GM21447 (cell line): ENCODE measurements around the gene FANCG.

Experiments used
- ATAC-seq: cut with Tn5 transposase; IDR thresholded peaks from one replicate; pipeline ENCODE4 v1.9.1; 2021; ENCODE audit not compliant: unreplicated experiment

FANCG gene

DNA sequence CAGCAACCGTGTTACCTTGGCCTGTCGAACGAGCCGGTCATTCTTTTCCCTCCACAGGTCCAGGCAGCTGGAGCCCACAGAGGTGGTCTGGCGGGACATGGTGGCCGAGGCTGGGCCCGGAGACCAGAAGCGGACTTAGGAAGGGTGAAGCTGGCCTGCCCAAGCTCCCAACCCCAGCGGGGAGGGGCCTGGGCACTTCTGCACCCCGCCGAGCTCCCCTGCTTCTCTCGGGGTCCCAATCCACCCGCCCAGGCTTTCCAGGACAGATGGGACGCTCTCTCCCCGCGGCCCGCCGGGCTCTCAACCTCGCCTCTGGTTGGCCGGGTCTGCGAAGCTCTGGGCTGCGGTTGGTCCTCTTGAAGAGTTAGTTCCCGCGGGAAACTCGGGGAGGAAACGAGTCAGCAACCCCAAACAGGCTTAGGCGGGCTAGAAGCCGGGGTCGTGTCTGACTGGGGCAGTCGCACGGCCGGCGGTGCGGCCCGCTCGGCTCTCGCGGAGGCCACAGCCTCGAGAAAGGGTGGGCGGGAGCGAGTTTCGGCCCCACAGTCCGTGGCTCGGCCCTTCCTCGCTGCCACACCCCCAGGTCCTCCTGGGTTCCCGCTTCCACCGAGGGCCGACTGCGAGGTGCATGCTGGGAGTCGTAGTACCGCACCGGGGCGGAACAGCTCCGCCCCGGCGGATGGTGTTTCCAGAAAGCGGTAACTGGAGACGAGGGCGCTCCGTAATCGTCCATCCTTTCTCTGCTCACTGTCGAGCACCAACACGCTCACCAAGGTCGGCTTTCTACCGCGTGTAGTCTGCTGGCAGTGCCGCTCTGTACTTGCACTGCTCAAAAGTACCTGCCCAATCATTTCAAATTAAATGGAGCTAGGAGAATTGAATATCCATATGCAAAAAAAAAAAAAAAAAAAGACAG is at the start of gene FANCG:
TSS of gene FANCG (minus strand) at position 517 of the 916 bp plus-strand sequence. CDS start at position 99, 418 bp downstream.
- ATAC-seq, result peak; percentile 88

DNA sequence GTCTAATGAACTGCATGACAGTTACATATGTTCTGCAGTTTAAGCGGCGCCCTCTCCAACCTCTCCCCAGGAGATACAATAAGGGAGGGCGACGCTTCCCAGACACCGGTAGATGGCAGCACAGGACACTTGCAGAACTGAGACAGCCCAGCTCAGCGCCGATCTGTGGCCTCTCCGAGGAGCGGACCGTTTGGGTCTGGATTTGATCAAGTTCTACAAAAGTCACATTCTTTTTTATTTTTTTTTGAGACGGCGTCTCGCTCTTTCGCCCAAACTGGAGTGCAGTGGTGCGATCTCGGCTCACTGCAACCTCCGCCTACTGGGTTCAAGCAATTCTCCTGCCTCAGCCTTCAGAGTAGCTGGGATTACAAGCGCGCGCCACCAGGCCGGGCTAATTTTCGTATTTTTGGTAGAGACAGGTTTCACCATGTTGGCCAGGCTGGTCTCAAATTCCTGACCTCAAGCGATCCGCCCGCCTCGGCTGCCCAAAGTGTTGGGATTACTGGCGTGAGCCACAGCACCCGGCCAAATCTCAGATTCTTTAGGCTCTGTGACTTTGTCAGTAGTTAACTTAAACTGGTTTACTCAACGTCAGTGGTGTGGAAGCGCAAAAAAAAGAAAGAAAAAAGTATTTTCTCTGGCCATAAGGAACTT is 37.3 kb upstream of the FANCG start:
- ATAC-seq, result peak; percentile 41

DNA sequence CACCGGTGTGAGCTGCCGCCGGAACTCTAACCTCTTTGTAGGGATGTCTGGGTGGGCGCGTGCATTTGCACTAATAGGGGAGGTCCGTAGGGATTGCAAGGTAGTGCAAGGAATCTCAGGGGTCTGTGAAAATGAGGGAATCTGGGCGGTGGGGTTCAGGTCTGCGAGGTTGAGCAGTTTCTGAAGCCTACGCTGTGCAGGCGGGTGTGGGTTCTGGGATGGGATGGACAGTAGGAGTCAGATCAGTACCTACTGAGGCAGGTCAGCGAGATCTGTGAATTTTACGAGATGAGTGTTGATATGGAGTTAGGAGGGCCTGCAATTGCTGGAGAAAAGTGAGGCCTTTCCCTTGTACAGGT is 36.8 kb upstream of the FANCG start:
- ATAC-seq, result no peak

DNA sequence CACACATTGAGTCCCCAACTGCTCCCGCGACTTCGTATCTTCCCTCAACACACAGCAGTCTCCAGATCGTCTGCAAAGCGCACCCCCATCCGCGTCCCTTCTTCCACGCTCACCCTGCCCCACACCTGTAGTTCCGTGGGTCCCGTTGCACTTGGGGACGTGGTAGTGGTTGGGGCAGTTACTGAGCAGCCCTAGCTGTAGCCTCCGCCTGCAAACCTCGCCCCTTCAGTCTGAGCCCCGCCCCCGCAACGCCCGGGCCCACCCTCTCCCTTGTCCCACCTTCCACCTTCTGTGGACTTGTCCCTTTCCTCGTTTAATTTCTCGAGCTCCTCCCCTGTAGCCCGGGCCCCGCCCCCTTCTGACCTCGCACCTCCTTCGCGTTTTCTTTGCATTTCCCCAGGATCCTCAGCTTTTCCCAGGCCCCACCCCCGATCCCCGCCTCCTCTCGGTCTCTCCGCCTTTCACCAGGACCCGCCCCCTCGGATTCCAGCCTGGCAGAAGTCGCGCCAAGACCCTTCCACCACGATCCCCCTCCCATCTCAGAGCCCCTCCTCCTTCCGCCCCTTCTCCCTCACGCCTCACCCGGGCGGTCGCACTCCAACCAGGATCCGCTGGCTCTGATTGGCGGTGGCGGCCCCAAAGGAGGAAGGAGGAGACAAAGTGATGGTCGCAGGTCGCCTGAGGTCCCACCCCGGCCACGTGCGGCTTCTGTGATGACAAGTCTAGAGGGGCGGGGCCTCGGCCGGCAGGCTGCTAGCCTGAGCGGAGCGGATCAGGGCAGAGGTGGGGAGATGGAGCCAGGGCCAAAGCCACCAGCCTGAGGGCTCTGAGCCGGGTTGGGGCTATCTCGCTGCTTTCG is 36.2 kb upstream of the FANCG start, which contains the start of gene ATOSB:
TSS of gene ATOSB (minus strand) at position 183 of the 859 bp plus-strand sequence. CDS start 7,588 bp downstream, outside the sequence.
- peak; percentile 59 for ATAC-seq

DNA sequence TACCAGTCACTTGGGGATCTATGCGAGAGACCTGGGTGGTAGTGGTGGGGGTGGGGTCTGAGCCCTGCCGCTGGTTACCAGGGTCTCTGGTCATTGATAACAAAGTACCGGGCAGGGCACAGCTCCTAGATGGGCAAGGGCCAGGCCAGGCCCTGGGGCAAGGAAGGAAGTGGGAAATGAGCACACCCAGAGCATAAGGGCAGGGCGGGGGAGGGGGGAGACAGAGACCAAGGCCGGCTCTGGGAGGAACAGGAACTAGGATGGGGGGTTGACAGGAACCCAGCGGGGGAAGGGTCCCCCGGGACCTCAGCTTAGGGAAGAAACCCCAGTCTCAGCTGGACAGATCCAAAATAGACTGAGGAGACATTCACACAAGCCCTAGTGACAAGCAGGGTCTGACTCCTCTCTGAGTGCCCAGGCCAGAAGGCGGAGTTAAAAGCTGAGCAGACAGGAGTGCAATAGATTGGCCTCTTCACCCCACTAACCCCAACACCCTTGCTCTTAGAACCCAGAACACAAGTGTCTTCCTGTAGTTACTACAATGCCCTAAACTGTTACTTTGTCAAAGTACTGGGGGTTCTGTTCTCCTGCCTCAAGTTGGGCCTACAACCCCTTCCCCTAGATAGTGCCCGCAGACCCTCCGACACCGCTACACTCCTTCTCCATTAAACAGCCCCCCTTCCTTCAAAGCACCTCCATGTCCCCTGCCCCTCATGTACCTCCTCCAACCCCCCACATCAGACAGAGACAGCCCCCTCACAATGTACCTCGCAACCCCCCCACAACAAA is 35.3 kb upstream of the FANCG start:
- ATAC-seq, result no peak

DNA sequence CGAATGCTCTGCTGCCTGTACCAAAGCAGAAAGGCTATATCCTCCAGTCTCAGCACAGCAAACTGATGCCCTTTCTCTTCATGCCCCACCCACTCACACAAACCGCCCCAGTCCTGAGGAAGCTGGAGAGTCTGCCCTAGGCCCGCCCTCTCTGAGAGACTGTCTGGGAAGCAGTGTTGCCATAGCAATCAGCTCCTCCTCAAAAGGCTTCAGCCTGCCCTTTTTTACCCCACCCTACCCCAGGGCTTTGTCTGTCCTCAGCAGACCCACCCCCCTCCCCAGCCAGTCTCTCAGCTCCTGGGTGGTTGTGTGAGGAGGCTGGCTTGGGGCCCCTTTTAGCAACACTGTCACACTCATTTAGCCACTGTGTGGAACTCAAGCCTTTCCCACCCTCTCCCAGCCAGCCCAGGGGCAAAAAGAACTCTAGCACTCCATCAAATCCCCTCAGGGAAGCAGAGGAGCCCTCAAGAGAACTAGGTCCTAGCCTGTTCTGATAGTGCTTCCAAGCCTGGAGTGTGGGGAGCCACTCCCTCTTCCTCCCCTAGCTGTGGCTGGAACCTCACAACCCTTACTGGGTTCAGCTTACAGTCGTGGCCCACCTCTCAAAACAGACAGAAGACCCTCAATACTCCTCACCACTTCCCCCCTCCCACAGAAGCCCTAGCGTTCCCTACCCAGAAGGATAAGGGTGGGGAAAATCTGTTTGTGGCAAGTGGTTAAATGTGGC is 34.5 kb upstream of the FANCG start:
- no peak for ATAC-seq

DNA sequence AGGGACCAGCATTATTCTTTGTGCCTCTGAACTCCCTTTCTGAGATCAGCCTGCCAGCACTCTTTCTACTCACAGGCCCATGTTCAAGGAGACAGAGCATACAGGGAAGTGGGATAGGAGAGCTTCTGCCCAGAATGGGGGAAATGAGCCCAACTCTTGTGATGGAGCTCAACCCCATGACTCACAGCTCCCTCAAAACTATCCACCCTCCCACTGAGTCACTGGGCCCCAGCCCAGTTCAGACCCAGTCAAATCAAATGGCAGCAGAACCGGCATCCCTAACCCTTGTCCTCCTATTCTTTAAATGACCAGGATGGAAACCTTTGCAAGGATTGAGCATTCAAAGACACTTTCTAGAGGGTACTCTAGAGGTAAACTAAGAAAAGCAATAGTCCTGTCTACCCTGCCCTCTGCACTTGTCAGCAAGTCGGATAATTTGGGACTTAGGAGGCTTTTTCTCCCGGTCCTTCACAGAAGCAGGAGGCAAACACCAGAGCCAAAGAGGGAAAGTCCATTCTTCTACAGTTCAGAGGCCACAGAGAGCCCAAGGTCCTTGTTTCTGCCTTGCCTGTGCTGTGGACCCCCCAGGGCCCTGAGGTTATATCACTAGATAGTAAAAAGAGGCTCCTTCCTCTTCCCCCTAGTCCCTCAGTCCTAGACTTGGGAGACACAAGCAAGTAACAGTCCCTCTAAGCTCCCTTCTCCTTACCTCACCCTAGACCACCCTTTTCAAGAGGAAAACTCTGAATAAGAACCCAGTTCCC is 32.7 kb upstream of the FANCG start:
- no peak for ATAC-seq

DNA sequence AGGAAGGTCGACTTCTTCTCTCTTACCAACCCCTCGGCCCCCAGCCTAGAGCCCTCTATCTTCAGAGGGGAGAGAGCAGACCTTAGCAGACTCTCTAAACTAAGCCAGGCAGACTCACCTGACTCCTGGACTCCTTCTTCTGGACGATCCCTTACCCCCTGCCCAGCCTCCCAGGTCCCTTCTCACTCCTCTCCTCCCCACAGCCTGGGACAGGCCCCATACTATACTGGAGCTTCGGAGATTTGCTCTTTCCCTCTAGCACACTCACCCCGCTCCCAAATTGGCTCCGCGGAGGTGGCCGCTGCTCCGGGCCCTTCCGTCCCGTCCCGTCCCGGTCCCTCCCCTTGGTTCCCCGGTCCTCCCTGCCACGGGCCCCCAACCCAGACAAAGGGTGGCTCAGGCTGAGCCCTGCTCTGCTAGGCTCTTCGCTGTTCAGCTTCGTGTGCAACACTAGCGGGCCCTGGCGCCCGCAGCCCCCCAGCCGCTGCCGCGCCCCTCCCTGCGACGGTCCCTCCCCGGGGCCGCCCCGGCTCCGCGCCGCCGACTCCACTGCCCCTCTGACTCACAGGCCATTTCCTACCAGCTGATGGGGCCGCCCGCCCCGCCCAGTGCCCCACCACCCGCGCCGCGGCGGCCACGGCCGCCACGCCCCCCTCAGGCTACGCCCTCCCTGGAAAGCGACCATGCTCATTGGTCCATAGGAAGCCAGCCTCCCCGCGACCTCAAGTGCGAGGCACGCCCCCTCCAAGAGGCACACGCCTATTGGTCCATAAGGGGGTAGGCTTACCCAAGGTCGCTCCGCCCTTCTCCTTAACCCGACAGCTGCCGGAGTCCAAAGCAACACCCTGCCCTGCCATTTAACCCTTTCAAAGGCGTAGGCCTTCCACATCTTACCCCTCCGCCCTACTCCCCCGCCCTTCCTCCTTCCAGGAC is 31.5 kb upstream of the FANCG start:
- ATAC-seq, result peak; percentile 60

DNA sequence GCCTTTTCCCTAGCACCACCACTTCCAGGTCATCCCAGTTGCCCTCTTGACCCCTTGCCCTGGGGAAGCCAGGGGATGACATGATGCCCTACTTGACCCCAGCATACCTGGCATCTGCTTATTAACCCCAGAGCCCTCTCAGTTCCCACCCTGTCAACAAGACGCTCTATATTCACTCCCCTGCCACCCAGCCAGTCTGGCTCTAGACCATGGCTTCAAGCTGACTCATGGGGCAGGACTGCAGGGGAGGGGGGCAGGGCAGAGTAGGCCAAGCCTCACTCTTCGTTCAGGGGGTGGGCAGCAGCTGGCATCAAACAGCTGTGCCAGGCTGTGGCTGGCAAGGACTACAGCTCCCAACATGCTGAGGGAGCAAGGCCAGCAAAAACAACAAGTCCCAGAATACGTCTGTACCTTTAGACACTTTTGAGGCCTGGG is 30.6 kb upstream of the FANCG start:
- ATAC-seq, result no peak

DNA sequence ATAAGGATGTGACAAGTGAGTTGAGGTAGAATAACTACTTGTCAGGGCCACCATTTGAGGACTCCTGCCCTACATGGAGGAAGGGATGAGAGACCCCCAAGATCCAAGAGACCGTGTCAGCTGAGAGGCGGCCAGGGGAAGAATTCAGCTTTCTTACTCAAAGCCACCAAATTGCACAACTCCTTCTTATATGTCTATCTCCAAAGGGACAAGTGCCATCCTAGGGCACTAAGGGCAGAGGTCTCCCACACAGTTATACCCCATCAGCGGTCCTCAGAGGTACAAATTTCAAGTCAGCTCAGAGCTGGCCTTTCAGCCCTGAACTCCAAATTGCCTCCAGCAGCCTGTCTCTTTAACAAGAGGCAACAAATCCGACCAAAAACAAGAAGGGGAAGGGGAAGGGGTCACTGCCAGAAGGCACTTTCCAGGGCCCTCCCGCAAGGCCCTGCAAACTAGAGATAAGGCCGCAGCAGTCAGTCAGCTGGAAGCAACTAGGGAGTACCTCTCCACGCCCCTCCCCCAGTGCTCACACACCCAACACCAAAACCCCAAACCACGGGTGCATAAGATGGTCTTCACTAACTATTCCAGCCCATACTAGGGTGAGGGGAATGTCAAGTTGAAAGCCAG is 29.3 kb upstream of the FANCG start:
- ATAC-seq, result no peak

DNA sequence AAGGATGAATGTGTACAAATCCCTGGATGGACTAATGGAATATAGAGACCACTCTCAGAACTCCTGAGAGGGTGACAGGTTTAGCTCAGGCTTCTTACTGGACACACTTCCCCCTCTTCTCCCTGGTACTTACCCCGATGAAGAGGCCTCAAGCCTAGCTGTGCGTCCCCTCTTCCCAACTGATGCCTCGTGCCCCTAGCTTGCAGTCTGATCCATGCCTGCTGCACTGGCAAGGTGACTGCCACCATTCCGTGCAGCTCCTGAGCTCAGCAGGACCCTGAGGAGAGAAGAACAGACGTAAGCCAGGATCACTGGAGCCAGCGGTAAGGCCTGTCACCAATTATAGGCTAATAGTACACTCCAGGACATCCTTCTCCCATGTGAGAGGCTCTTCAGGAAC is 28.7 kb upstream of the FANCG start:
- no peak for ATAC-seq

DNA sequence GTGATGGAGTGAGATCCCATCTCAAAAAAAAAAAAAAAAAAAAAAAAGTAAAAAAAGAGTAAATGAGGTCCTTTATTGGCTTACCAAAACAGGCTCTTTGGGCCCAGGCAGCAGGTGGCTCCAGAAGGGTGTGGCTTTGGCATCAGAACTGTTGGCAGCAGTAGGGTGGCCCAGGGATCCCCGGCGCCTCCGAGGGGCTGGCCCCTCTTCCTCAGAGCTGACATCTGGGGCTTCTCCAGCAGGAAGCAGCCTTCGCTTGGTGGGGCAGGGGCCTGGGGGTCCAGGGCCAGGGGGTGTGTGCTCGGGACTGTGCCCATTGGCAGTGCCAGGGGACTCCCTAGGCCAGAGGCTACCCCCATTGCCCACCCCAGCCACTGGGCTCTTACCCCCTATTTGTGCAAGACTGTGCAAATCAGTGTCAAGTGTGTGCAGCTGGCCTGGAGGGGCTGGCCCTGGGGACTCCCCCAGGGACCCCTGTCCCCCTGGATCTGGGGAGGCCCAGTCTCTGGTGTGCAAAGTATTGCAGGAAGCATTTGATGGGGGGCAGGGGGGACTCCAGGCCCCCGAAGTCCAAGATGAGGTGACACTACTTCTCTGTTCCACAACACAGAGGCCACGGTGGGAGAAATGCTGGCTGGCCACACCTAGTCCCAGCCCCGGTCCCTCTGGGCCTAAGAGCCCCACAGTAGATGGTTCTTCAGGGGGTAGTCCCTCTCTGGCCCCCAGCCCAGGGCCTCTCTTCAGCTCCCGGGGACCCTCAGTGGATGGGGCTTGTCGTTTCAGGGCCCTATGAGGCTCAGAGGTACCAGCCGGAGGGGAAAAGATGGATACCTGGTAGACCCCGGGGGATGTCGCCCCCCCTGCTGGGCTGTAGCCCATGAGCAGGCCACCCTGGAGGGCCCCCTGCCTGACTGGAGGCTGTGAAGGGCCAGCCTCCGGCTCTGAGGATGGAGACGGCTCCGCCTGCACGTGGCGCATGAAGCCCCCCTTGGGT is 27.9 kb upstream of the FANCG start:
- ATAC-seq, result no peak

DNA sequence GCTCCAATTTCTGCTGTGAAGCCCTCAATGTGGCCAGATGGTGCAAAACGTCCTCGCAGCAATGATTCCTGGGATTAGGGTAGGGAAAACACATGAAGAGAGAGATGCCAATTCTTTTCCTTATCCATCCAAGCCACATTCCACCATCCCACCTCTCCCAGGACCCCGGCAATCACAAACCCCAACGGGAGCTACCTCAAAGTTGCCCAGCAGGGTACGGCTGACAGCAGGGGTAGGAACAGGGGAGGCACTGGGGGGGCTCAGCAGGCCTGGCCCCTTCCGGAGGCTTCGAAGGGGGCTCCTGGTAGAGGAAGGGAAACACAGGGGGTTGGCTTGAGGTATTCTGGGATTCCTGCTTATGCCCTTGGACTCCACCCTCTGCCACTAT is 26.6 kb upstream of the FANCG start:
- no peak for ATAC-seq

DNA sequence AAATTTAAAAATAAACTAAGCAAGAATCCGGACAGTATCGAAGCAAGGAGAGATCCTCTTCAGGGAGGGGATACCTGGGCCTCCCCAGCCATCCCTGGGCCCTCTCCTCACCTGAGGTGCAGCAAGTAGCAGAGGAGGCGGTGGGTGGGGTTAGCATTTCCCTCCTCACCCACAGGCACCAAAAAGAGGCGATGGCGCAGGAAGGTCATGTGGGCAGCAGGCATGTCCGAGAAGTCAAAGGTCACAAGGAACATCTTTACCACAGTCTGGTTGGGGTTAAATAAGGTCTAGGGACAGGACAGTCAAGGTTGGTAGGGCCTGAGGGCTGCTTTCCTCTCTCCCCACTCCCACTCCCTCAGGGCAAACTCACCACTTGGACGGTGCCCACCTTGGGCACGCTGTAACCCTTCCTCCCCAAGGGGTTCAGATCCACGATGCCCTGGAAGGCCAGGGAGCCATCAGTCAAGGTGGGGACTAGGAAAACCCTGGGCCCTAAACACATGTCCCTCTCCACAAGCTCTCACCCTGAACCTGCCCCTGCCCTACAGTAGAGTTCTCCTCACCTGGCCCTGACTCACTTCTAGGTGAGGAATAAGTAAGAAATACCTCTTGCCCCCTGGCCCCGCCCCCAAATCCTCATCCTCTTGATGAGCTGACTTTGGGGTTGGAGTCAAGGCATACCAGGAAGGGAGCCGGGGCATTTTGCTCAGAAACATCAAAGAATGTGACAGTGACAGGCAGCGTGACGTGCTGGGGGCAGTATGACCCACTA is 26.0 kb upstream of the FANCG start:
- ATAC-seq, result no peak

DNA sequence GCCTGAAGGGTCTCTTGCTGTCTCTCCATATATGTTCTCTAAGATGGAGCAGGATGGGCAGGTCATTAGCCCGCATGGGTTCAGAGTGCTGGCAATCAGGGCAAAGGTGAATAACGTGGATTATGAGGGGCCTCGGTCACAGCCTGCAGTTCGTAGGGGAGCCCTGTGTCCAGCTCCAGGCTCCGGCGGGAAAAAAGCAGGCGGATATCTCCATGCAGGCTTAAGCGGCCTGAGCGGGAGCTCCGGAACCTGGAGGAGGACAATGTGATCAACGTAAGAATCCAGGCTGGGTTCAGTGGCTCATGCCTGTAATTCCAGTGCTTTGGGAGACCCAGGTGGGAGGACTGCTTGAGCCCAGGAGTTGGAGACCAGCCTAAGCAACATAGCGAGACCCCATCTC is 25.4 kb upstream of the FANCG start:
- ATAC-seq, result no peak

DNA sequence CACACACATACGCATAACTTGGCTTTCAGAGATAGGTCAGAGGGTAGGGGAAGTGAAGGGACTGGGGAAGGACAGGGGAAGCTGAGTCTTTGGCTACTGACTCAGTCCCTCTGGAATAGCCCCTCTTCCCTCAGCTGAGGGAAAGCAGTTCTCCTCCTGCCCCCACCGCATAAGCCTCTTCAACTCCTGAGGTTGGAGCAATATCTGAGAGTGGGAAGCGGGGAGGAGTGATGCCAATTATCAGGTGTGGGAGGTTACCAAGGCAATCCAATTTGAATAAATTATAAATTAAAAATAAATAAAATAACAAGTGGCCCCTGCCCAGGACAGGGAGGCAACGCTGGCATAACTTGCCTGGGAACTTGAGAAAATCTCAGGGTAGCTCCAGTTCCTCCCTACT is 24.8 kb upstream of the FANCG start:
- no peak for ATAC-seq
